Heart left ventricle (tissue), 16 donors: ENCODE measurements around the gene ATL2. TPM values are rescaled to one million over a fixed set of nuclear protein-coding genes. Genes with fewer than 3 reads are reported as not detected.
A peak's percentile ranks its signal among the peaks of the same experiment; 100 is the strongest.

Experiments
- ATAC-seq, 4 donors: fragments of 200-7000 bp; cut with Tn5 transposase; one replicate each; pipeline ENCODE4 v1.9.1; 2020 to 2022; ENCODE audit warnings: moderate library complexity in 4 of 4, mild to moderate bottlenecking in 3 of 4, moderate number of reproducible peaks in 1 of 4
- DNase-seq, 5 donors: peaks; one replicate each; pipeline ENCODE4 v3.0.0-alpha.2; 2020
- H3K27ac ChIP-seq, 12 donors: fragments of 200-600 bp; sonication (generic) in 4 of 12; one replicate each; pipeline versions ENCODE4 v1.5.0 to v1.8.0; 2016 to 2022; ENCODE audit warnings: mild to moderate bottlenecking in 2 of 12
- H3K27me3 ChIP-seq, 9 donors: fragments of 200-600 bp; sonication (generic) in 2 of 9; one replicate each; pipeline versions ENCODE4 v1.5.1 to v1.8.0; 2016 to 2022; ENCODE audit warnings: mild to moderate bottlenecking in 3 of 9
- H3K36me3 ChIP-seq, 9 donors: fragments of 200-600 bp; sonication (generic) in 2 of 9; one replicate each; pipeline versions ENCODE4 v1.5.0 to v1.8.0; 2018 to 2022; ENCODE audit warnings: mild to moderate bottlenecking in 2 of 9
- H3K4me1 ChIP-seq, 12 donors: fragments of 200-600 bp; sonication (generic) in 4 of 12; one replicate each; pipeline versions ENCODE4 v1.5.0 to v1.8.0; 2016 to 2022; ENCODE audit warnings: mild to moderate bottlenecking in 3 of 12
- H3K4me3 ChIP-seq, 12 donors: fragments of 200-600 bp; sonication (generic) in 4 of 12; one replicate each; pipeline versions ENCODE4 v1.5.0 to v1.8.0; 2017 to 2022; ENCODE audit warnings: mild to moderate bottlenecking in 9 of 12, moderate library complexity in 4 of 12
- H3K9me3 ChIP-seq, 12 donors: fragments of 200-600 bp; sonication (generic) in 4 of 12; one replicate each; pipeline versions ENCODE4 v1.5.0 to v1.8.0; 2016 to 2022; ENCODE audit warnings: mild to moderate bottlenecking in 1 of 12
- CTCF ChIP-seq, 12 donors: fragments of 200-600 bp; sonication (generic) in 4 of 12; IDR thresholded peaks; one replicate each; pipeline versions ENCODE4 v1.5.0 to v1.8.0; 2018 to 2022; ENCODE audit warnings: antibody characterized with exemption in 12 of 12, mild to moderate bottlenecking in 5 of 12
- POLR2A ChIP-seq, 2 donors: fragments of 450-650 bp; IDR thresholded peaks; one replicate each; pipeline ENCODE4 v1.6.1; 2017; ENCODE audit warnings: antibody characterized with exemption in 2 of 2, mild to moderate bottlenecking in 2 of 2, moderate library complexity in 2 of 2
- WGBS, 4 donors: extraction: QIAGEN DNeasy Blood & Tissue Kit in 2 of 4; methylation state at CpG; one replicate each; pipeline versions ENCODE4 v1.1.5 to v1.1.7; 2013 to 2018; 5-methylcytosine and 5-hydroxymethylcytosine counted together
- intact Hi-C, 10 donors: fragments of 100-400 bp; cut with DNase I; formaldehyde crosslinking; loops; one replicate each; pipeline versions ENCODE4 v1.11.1 to v1.14.2; 2022
- polyA plus RNA-seq, 2 donors: library from polyadenylated mRNA; stranded (reverse); fragments of 200-250 nt; gene quantifications; one replicate each; pipeline ENCODE4 v1.2.3, GENCODE V29; 2013
- total RNA-seq, 9 donors: library from RNA; depleted of rRNA in 2 of 9; stranded (reverse); fragments of >200 nt in 2 of 9; fragmentation: NEBNext Ultra II Directional in 3 of 9; extraction: Animal tissue kit (Norgen Biotek cat#: 25700) in 3 of 9; gene quantifications; one replicate each; pipeline versions ENCODE4 v1.1.0 to v1.2.4, GENCODE V29; 2016 to 2023
- donor health status: ischemic (EF 13 %, LVEDD 7.1; RV severe dilation, severe dysfunction).
- donor health status: healthy with polysubstance abuse.
- donor health status: DM: no; HTN: yes; CAD: no.
- donor health status: DM: no; HTN: no; CAD: no.
- donor health status: ischemic (EF 25% LVEDD 6.9; RV normal size, moderate dysfunction).
- donor health status: ischemic (EF 25% LVEDD 5.7; RV mildly dilated, moderate dysfunction).
- donor health status: healthy.
- donor health status: DM: yes; HTN: yes; CAD: no.
- donor health status: ischemic (EF 35%, LVEDD 5.7; RV mildly dilated, moderate dysfunction).
- donor health status: nonischemic (EF 11% LVEDD 7.7; RV severe dilation, severe dysfunction).
- donor health status: DM: yes; HTN: yes; CAD: no.
- donor health status: PGD.
- donor health status: ischemic (EF 29% LVEDD 5.4; RV normal size, mild dysfunction).
- donor health status: nonischemic (EF 23%, LVEDD 6.1; RV moderate dilation, normal function).

ATL2 gene
- total and polyA plus RNA-seq, 11 donors, result 8.7 to 41.9 (median 30.4) TPM

DNA sequence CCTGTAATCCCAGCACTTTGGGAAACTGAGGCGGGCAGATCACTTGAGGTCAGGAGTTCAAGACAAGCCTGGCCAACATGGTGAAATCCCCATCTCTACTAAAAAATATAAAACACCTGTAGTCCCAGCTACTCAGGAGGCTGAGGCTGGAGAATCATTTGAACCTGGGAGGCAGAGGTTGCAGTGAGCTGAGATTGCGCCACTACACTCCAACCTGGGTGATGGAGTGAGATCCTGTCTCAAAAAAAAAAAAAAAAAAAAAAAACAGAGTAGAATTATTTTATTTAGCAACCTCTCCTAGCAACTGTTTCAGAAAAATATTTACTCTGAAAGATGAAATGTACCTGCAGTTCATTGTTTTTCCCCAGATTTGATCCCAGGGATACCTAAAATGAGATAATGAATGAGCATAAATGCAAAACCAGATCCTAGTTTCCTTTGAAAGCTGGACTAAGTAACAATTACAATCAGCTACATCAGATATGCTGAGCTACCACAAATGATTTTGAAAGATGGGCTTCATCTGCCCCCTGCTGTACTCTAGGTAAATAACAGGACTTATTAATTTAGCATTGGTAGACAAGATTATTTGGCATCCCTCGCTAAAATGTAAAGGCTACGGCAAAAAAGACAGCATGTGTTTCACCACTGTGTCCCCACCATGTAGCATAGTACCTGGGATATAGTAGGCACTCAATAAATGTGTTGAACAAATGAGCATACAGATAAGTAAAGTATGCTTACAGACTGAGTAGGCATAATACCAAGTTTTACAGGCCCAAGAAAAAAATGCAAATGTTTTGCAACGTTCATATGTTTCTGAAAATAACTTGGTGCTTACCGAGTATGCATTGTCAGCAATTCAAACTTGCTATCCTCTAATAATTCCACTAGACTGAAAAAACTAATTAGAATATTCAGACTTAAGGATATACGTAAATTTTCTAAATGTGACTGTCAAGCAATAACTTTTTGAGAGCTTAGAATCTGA is 102.5 kb downstream of the ATL2 start:
- WGBS, 4 donors, result 53 to 65% (median 56%) methylated on average over 7 of the region's 7 CpGs
- peak; percentile 42 to 78 (median 68) for TF ChIP-seq CTCF (IDR thresholded peaks at IDR 0.05)
- no peak for TF ChIP-seq POLR2A (IDR thresholded peaks at IDR 0.05)
- Histone ChIP-seq H3K9me3 (no peaks in the 10 kb centered on the region), H3K4me1 (peaks cover 0 to 3% (median 0%) of the 10 kb centered on the region in 12 donors), H3K27me3 (no peaks in the 10 kb centered on the region), H3K27ac (no peak overlapping the region), H3K36me3 (no peaks in the 10 kb centered on the region), H3K4me3 (no peak overlapping the region)
- intact Hi-C loops, result loop anchor here (1.0 to 10.0 kb wide), 16 partner anchors 160 to 1110 kb away; partner anchors contain the start of gene CYP1B1 (in 5 of the 10)
- DNase-seq (peak in 2 of 5 donors; percentile 22 to 32), ATAC-seq (peak; percentile 32 to 81 (median 76))

GRCh38 chr2:38271697-38272096 is 105.4 kb downstream of the ATL2 start:
- Histone ChIP-seq H3K27ac (no peak overlapping the region), H3K4me1 (peaks cover 0 to 3% (median 0%) of the 10 kb centered on the region in 12 donors), H3K27me3 (no peaks in the 10 kb centered on the region), H3K36me3 (no peaks in the 10 kb centered on the region), H3K4me3 (no peak overlapping the region), H3K9me3 (no peaks in the 10 kb centered on the region)
- ATAC-seq, result no peak
- TF ChIP-seq POLR2A (IDR thresholded peaks at IDR 0.05), result no peak
- no peak for TF ChIP-seq CTCF (IDR thresholded peaks at IDR 0.05)
- DNase-seq, result no peak
- WGBS, 4 donors, result 71 to 79% (median 74%) methylated on average over 3 of the region's 3 CpGs
- intact Hi-C loops, result loop anchor here in 8 of 10 donors (5.0 to 10.0 kb wide), 9 partner anchors 157 to 1107 kb away; partner anchors contain the start of gene CYP1B1 (in 4 of the 8)

DNA sequence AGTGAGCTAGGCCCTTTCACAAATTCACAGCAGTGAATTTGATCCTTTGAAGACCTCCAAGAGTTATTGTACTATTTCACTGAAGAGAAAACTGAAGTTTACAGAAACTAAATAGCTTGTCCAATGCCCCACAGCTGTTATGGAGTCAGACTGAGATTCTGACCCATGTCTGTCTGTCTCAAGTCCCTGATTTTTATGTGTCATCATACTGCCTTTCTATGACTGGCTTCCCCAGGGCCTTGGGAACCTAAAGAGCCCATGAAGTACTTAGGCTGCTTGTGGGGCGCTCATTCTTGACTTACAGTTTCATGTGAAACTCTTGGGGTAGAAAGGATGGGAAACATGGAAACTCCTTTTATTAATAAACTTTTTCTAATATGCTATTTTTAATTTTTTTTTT is 107.7 kb downstream of the ATL2 start:
- Histone ChIP-seq H3K27ac (no peak overlapping the region), H3K9me3 (no peaks in the 10 kb centered on the region), H3K4me3 (no peak overlapping the region), H3K36me3 (no peaks in the 10 kb centered on the region), H3K27me3 (no peaks in the 10 kb centered on the region), H3K4me1 (peaks cover 0 to 17% (median 0%) of the 10 kb centered on the region in 12 donors)
- no peak for ATAC-seq
- 95 to 100% (median 98%) methylated on average over 1 of the region's 1 CpG for WGBS, 4 donors
- intact Hi-C loops, result loop anchor here in 3 of 10 donors (5.0 to 10.0 kb wide), 3 partner anchors 115 to 152 kb away; no protein-coding TSS in a partner anchor
- TF ChIP-seq CTCF (IDR thresholded peaks at IDR 0.05) (no peak), POLR2A (IDR thresholded peaks at IDR 0.05) (no peak)
- DNase-seq, result no peak

- Histone ChIP-seq H3K4me1 (peaks cover 0 to 22% (median 0%) of the 10 kb centered on the region in 12 donors), H3K9me3 (no peaks in the 10 kb centered on the region), H3K36me3 (no peaks in the 10 kb centered on the region), H3K27me3 (no peaks in the 10 kb centered on the region), H3K4me3 (no peak overlapping the region), H3K27ac (no peak overlapping the region)
- intact Hi-C loops, result loop anchor here in 3 of 10 donors (5.0 to 10.0 kb wide), 3 partner anchors 114 to 152 kb away; no protein-coding TSS in a partner anchor
- 98 to 100% (median 98%) methylated on average over 3 of the region's 3 CpGs for WGBS, 4 donors
- TF ChIP-seq POLR2A (IDR thresholded peaks at IDR 0.05) (no peak), CTCF (IDR thresholded peaks at IDR 0.05) (no peak)
- ATAC-seq, result no peak
- no peak for DNase-seq
Observed at GRCh38 chr2:38268691-38269327, 108.3 kb downstream of the ATL2 start.
